ENCODE results near the gene PRELID2.
A peak's percentile ranks its signal among the peaks of the same experiment; 100 is the strongest.
"Not testable (repeated sequence)": the region's sequence is repeated elsewhere in the genome, so short reads cannot be mapped to it uniquely, and the experiment has no call there.

The PRELID2 gene

DNA sequence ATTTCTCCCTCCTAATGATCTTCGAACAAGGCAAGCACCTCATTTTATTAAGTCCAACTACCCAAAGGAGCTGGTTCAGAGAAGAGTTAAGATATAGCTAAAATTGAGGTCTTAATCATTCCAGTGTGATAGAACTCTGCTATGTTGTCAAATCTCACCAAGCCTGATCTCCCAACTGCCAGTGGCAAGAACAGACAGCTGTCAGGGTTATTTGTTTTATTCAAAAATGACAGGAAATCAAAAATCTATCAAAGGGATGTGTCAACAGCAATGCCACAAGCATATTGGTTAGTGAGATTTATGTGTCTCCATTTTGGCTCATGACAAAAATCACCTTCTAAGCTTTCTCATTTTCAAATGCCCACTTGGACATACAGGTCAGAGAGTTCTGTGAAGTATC is 74.5 kb downstream of the PRELID2 start:
- DNase-seq (ENCODE audit: insufficient read length, low spot score) (no peak), FAIRE-seq (no peak)

DNA sequence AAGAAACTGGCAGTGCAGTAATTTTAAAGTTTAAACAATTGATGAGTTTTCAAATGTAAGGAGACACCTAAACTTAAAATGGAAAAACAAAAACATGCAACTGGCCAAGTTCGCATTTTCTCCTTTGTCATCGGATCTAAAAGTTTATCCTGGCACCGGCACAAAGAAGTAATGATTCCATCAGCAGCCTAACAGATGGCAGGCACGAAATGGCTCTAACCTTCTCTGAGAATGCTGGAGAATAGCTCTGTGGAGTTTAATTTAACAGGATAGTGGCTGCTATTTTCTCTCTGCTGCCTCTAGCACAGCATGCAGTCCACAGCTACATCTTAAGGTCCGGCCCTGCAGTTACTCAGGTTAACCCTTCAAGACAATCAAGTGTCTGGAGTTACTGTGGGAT is 82.2 kb downstream of the PRELID2 start:
- no peak for FAIRE-seq
- DNase-seq (ENCODE audit: insufficient read length, low spot score): no peak

DNA sequence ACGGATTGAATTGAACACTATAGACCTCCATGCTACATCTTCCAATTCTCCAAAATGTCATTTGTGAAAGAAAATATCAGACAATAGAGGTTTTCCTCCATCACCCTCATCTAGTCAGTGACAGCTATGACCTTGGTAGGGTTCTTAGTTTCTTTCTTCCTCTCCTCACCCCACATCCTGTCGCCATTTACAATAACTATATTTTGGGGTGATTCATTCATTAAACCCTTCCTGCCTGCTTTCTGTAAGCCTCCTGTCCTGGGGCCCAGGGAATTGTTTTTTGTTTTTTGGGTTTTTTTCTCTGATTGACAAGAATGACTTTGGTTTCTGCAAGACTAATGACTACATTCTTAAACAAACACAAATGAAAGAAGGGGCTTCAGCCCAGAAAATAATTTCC is 82.6 kb downstream of the PRELID2 start:
- FAIRE-seq (no peak), DNase-seq (ENCODE audit: insufficient read length, low spot score) (no peak)

DNA sequence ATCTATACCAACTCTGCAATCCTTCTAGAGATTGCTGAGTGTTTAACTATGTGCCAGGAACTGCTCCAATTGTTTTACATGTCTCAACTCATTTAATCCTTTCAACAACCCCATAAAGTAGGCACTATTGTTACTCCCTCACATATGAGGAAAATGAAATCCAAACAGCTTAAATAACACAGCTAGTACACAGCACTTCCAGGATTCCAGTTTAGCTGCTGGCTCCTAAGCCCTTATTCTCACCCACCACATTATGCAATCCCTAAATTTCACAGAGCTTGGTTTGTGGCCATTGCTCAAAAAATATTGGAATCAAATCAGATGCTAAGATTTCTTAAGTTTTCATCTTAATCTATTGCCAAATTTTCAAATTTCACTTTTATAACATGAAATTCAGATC is 84.9 kb downstream of the PRELID2 start:
- FAIRE-seq: no peak
- no peak for DNase-seq (ENCODE audit: insufficient read length, low spot score)

DNA sequence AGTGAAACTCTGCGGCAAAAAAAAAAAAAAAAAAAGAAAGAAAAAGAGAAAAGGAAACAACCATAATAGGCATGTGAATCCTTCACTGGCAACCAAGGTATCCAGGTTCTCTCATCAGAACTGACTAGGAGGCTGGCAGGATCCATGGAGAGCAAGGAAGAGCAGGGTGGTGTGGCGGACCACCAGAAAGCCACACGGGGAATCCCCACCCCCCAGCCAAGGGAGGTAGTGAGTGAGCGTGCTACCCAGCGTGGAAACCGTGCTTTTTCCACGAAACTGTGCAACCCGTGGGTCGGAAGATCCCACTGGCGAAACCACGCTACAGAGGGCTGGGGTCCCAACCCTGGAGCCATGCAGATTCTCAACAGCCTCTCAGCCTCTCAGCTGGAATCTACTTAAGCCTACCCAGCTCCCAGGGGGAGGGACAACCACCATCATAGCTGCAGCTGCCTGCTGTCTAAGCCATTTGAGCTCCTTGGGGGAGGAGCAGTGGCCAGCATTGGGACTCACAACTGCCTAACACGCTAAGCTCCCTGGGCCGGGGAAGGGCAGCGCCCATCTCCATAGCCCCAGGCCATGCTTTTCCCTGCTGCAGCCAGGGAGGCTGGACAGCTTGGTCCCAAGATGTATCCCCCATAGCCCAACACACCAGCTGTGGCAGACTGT is 91.6 kb downstream of the PRELID2 start:
- FAIRE-seq: no peak
- DNase-seq (ENCODE audit: insufficient read length, low spot score): no peak

DNA sequence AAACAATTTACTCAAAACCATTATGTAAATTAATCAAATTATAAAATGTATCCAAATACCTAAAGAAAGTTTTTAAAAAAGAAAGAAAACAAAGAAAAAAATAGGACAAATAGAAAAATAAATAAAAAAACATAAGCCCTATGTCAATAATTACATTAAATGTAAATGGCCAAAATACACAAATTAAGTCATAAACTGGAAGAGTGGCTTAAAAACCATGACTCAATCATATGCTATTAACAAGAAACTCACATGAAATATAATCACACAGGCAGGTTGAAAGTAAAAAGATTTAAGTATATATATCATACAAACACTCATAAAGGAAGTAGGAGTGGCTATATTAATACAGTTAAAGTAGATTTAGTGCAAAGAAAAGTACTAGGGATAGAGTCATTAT is 95.3 kb downstream of the PRELID2 start:
- no peak for FAIRE-seq
- DNase-seq (ENCODE audit: insufficient read length, low spot score): no peak

DNA sequence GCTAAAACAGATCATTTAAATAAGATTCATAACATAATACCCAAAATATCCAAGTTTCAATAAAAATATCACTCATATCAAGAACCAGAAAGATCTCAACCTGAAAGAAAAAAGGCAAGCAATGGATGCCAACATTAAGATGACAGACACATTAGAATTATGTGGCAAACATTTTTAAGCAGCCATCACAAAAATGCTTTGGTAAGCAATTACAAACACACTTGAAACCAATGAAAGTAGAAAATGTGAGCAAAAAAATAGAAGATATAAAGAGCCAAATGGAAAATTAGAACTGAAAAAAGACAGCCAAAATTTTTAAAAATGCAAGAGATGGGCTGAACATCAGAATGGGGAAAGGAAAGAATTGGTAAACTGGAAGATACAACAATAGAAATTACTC is 96.9 kb downstream of the PRELID2 start:
- DNase-seq (ENCODE audit: insufficient read length, low spot score) (no peak), FAIRE-seq (no peak)

DNA sequence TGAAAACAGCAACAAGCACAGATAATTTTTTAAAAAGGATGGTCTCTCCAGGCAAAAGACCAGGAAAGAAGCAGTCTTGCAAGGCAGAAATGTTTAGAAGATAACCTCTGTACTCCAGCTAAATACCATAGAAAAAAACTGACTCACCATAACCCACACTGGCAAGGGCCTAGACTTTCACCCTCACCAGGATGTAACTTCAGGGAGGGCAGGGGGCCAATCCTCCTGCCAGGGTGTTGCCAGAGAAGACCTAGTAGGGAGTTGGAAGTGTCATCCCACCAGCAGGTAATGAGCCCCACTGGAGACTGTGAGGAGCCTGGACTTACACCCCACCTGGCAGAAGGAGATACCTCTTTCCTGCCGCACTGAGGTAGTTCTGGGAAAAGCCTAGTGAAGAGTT is 97.6 kb downstream of the PRELID2 start:
- no peak for FAIRE-seq
- DNase-seq (ENCODE audit: insufficient read length, low spot score): no peak

DNA sequence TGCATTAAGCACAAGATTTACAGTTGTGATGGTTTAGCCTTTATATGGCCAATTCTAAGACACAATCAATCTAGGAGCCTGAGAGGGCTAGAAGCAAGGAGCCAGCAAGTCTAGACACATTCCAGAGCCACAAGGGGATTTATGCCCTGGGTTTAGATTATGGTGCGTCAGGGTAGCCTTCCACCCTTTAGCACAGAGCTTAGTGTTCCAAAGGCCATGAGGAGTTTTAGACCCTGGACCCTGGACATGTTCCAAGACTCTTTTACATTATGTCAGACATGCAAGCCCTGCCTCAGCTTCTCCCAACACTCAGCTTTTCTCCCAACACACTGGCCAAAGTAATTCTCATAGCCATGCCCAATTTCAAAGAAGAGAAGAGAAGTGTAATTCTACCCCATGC is 105.2 kb downstream of the PRELID2 start:
- FAIRE-seq; DNase-seq (ENCODE audit: insufficient read length, low spot score): not testable (repeated sequence)

DNA sequence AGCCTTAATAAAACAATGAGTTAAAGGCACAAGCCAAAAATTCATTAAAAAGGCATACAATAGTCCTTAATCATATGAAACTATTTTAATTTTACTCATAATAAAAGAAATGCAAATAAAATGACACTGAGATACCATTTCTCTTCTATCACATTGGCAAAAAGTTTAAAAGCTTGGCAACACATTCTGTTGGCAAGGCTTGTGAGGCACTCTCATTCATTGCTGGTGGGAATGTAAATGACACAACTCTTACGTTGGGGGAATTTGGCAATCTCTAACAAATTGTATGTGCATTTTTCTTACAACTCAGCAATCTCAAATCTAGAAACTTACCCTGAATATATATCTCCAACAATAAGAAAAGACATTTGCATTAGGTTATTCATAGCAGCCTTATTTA is 111.6 kb downstream of the PRELID2 start:
- FAIRE-seq: no peak
- no peak for DNase-seq (ENCODE audit: insufficient read length, low spot score)

DNA sequence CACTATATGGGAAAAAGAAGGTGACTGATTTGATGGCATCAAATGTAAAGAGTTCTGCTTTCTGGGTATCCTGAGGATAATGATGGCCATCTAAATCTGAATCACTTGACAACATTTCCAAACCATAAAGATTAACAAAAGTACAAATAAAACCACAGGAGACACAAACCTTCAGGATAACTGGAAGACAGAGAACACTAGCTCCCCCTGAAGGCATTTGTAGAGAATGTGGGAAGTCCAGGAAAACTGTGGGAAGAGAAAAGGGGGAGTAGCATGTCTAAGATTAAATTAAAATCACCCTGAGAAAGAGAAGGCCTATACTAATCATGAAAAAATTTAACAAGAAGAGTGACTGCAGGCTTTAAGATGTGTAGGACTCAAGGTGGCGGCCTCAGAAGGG is 116.2 kb downstream of the PRELID2 start:
- DNase-seq (ENCODE audit: insufficient read length, low spot score) (peak; percentile 17), FAIRE-seq (no peak)

DNA sequence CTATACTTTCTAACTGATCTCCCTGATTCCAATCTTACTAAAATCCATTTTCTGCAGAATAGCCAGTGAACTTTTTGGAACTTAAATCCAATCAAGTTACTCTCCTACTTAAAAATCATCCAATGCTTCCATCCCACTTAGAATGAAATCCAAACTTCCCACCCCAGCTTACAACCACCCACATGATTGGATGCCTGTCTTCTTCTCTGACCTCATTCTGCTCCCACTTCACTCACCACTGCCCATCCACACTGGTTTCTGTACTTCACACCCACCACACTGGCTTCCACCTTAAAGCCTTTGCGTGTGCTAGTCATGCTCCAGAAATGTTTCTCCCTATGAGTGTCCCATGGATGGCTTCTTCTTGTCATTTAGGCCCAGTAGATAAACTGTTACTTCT is 119.7 kb downstream of the PRELID2 start:
- FAIRE-seq (no peak), DNase-seq (ENCODE audit: insufficient read length, low spot score) (no peak)

DNA sequence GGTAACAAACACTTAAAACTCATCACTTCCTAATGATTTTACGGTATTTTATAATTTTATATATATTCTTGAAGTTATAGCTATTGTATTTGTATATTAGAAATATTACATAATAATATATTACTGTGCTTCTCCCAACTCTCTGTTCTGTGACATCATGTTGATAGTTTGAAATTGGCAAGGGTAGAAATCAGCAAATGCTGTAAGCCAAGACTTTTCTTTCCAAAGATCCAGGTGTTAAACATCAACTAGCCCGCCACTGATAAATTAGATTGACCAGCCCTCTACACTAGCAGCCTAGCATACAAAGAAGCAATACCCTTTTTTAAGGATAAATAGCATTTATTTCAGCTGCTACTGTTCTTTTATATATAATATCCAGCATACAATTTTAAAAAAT is 122.9 kb downstream of the PRELID2 start:
- no peak for FAIRE-seq
- DNase-seq (ENCODE audit: insufficient read length, low spot score): no peak

DNA sequence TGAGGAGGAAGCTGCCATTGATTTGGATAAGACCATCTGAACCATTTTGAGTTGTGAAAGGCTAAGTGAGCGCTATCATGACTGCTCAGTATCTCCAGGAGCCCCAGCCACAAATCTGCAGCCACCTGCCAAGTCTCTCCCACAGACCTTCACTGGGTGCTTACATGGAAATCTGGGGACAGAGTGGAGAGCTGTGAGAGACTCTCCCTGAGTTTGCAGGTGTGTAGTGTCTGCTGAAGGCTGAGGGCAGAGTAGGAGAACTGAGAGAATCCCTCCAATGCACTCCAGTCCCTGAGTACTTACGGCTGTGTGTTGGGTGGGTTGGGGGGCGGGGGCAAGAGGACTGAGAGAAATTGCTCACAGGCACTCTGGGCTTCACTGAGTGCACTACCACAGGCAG is 123.7 kb downstream of the PRELID2 start:
- DNase-seq (ENCODE audit: insufficient read length, low spot score) (no peak), FAIRE-seq (no peak)

Measured in HTR-8/SVneo (cell line).